NCI-H187 treated with DMSO at 0.1 percent for 48 hours (cell line): ENCODE results near the gene GSTT4.
"Not testable (repeated sequence)": the region's sequence is repeated elsewhere in the genome, so short reads cannot be mapped to it uniquely, and the experiment has no call there.

Experiments used
- DNase-seq: peaks from one replicate; lab custom pipeline; 2025; lab: John Stamatoyannopoulos, UW

GSTT4 gene

DNA sequence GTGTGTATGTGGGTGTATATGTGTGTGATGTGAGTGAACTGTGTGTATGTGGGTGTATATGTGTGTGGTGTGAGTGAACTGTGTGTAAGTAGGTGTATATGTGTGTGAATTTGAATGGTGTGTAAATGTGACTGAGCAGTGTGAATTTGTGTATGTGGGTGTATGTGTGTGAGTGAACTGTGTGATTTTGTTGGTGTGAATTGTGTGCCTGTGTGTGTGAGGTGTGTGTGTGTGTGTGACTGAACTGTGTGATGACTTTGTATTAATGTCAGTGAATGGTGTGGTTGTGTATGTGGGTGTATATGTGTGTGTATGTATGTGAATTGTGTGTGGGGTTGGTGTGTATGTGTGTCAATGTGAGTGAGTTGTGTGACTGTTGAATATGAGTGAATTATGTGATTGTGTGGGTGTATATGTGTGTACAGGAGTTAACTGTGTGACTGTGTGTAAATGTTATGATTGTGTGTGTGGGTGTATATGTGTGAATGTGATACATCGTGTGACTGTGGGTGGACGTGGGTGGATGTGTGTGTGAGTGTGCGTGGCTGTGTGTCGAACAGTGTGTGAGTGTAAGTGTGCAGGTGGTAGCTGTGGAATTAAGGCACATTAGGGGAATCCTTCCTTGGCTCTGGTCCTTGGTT, 18.6 kb downstream of the GSTT4 start:
- DNase-seq, result not testable (repeated sequence)

DNA sequence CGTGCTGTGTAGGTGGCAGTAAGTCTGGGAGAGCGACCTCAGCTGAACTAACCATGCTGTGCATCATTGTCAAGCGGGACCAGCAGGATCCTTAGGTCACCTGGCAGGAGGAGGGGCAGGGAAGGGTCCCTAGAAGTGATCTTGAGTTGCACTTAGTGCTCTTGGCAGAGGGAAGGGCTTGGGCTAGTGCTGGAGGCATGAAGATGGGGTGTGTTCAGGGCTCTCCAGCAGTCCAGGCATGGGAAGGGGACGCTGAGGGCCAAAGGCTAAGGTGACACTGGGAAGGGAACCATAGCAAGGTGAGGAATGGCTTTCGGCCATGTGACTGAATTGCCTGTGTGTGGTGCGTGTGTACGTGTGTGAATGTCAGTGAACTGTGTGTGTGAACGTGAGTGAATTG, 19.2 kb downstream of the GSTT4 start:
- not testable (repeated sequence) for DNase-seq

DNA sequence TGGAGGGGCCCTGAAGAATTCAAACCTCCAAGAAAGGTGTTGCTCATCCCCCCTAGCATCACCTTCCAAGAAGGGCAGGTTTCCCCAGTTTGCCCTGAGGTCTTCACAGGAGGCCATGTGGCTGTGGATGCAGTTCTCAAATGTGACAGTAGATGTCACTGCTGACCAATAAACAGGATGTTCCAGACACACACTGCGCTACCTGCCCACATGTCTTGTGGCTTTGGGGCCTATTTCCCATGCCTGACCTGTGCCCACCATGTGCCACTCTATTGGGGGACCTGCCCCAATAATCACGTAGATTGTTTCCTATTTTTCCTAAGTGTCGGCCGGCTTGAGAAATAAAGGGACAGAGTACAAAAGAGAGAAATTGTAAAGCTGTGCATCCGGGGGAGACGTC, 20.8 kb downstream of the GSTT4 start:
- no peak for DNase-seq

DNA sequence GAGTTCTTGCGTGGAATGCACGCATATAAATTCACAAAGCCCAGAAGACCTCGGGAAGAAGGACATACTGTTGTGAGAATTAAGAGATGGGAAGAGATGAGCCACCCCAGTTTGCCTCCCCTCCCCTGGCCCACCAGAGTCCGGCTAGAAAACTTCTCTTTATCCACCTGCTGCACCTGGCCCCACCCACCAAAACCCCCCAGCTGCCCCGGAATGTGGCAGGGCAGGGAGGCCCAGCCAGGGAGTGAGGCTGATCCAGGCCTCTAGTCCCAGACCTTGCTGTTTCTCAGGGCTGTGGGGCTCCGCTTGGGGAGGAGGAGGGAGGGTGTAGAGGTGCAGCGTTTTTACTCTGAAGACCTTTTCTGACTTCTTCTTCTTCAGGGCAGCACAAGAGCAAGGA, 24.7 kb downstream of the GSTT4 start:
- not testable (repeated sequence) for DNase-seq

DNA sequence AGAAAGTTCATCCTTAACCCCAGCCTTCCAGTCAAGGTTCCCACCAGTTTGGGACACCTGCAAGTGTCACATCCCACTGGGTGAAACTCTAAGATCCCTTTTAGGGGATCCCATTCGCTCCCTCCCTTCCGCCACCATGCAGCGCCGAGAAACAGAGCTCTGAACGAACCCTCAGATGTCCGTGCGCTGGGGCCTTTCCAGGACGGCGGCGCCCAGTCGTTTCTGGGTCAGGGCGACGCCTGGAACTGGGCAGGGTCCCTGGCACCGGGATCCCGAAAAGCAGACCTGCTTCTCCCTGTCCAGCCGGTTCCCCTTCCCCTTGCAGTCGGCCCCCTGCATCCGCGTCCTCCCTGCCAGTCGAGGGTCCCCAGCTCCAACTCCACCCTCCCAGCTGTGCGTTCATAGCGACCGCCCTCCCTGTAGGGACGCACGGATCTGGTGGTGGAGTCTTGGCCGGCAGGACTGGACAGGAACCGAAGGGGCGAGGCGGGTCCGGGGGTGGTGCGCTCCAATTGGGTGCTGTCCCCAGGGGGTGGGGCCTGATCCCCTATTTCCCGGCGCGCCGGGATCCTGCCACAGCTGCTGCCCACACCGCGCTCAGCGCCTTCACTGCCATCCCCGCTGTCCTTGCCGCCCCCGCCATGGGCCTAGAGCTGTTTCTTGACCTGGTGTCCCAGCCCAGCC, 25.6 kb downstream of the GSTT4 start, which contains the start of gene GSTT2:
GSTT2 (plus strand) TSS at position 578 of the 684 bp plus-strand sequence.
- DNase-seq, result not testable (repeated sequence)

DNA sequence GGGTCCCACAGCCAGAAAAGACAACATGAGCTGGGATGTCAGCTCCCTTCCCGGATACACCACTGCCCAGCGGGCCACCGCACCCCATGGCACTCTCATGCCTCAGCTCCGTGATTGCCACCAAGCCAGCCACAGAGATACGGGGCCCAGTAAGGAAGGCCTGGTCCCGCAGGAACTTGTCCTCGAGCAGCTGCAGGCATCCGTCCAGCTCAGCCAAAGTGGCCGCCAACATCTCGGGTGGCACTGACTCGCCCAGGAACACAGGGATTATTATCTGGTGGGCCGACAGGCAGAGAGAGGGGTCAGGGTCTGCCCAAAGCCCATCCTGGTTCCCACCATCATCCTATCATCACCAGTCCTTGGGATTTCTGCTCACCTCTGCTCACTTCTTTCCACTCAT, 27.9 kb downstream of the GSTT4 start:
- not testable (repeated sequence) for DNase-seq

DNA sequence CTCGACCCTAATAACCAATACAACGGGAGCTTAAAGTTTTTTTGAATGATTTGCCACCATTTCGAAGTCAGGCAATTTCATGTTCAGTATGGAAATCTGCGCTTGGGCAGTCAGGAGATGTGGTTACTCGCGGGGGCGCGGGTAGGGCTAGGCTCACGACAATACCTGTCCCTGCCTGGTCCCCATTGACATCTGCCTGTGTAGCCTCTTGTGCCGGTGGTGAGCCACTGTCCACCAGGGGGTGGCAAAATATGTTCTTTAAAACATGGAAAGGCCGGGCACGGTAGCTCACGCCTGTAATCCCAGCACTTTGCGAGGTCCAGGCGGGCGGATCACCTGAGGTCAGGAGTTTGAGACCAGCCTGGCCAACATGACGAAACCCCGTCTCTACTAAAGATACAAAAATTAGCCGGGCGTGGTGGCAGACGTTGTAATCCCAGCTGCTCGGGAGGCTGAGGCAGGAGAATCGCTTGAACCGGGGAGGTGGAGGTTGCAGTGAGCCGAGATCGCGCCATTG, 30.4 kb downstream of the GSTT4 start:
- not testable (repeated sequence) for DNase-seq

DNA sequence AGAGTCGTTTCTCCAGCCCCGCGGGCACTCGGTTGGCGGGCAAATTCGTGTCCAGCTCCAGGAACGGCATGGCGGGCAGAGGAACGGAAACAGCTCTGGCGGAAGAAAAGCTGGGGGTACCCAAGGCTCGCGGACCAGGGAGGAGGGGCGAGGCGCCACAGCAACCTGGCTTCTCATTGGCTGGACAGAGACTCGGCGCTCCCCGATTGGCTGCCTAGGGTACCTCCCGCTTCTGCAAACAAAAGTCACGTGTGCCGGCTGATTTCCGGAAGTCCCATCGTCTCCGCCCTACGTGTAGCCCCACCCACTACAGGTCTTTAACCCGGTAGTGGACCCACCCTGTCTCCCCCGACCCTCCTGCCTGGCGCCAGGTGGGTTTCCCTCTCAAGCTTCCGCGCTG, 30.9 kb downstream of the GSTT4 start, which contains the start of gene DDT:
DDT (minus strand) TSS at position 97 of the 400 bp plus-strand sequence; CDS start at position 70, 27 bp downstream.
- not testable (repeated sequence) for DNase-seq

DNA sequence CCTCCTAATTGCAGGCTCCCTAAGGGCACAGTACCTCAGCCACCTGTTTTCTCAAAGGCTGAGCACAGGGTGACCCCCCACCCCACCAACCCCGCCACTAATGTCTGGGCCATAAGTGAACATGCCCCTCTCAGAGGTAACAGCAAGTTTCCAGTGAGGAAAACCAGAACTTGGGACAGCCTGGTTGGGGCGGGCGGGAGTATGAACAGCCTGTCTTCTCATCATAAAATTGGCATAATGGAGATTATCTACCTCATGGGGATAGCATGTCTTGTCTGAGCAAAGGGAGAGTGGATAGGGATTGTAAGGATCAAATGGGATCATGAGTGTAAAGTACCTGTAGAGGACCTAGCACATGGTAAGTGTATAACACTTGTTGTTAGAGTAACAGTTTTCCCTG, 33.3 kb downstream of the GSTT4 start:
- DNase-seq, result not testable (repeated sequence)

DNA sequence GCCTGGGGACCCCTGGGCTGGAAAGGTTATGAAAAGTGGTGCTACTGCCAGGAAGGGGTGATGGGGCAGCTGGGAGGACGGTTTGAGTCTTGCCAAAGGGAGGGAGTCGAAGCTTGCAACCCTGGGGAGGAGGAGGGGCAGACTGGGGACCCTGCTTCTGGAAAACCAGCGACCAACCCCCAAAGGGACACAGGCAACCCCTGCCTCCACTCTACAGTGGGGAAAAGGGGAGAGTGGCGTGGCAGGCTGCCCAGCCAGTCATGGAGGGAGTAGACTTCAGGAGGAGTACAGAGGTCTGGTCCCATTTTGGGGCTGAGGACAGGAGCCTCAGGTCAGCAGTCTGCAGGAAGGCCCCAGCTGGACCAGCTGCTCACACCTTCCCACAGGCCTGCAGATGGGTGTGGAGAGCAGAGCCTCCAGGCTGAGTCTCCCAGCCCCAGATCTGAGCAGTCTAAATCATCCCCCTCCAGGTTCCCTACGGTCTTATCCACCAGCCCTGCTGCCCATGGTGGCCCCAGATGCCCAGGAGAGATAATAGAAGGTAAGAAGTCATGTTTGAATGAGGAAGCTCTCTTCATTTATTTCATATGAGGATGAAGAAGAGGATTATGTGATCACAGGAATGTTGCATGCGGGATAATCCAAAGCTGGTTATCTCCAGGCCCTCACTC, 34.3 kb downstream of the GSTT4 start:
- DNase-seq, result no peak

DNA sequence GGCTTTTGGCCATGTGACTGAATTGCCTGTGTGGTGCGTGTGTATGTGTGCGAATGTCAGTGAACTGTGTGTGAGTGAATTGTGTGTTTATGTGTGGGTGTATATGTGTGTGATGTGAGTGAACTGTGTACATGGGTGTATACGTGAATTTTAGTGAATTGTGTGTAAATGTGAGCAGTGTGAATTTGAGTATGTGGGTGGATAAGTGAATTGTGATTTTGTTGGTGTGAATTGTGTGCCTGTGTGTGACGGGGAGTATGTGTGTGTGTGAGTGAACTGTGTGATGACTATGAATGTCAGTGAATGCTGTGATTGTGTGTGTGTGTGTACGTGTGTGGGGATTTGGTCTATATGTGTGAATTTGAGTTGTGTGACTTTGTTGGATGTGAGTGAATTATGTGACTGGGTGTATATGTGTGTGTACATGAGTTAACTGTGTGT, 35.0 kb downstream of the GSTT4 start:
- DNase-seq, result no peak

DNA sequence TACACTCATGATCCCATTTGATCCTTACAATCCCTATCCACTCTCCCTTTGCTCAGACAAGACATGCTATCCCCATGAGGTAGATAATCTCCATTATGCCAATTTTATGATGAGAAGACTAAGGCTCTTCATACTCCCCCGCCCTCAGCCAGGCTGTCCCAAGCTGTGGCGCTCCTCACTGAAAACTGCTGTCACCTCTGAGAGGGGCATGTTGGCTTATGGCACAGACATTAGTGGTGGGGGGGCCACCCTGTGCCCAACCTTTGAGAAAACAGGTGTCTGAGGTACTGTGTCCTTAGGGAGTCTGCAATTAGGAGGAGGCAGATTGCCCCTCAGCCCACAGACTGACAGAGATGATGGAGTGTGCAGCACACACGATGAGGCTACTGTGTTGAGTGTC, 36.2 kb downstream of the GSTT4 start:
- DNase-seq, result no peak

DNA sequence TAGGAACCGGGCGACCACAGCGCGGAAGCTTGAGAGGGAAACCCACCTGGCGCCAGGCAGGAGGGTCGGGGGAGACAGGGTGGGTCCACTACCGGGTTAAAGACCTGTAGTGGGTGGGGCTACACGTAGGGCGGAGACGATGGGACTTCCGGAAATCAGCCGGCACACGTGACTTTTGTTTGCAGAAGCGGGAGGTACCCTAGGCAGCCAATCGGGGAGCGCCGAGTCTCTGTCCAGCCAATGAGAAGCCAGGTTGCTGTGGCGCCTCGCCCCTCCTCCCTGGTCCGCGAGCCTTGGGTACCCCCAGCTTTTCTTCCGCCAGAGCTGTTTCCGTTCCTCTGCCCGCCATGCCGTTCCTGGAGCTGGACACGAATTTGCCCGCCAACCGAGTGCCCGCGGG, 38.7 kb downstream of the GSTT4 start, which contains the start of gene DDTL:
DDTL (plus strand) TSS at position 321 of the 400 bp plus-strand sequence; CDS start at position 348, 27 bp downstream.
- not testable (repeated sequence) for DNase-seq

DNA sequence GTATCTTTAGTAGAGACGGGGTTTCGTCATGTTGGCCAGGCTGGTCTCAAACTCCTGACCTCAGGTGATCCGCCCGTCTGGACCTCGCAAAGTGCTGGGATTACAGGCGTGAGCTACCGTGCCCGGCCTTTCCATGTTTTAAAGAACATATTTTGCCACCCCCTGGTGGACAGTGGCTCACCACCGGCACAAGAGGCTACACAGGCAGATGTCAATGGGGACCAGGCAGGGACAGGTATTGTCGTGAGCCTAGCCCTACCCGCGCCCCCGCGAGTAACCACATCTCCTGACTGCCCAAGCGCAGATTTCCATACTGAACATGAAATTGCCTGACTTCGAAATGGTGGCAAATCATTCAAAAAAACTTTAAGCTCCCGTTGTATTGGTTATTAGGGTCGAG, 39.2 kb downstream of the GSTT4 start:
- DNase-seq, result not testable (repeated sequence)

DNA sequence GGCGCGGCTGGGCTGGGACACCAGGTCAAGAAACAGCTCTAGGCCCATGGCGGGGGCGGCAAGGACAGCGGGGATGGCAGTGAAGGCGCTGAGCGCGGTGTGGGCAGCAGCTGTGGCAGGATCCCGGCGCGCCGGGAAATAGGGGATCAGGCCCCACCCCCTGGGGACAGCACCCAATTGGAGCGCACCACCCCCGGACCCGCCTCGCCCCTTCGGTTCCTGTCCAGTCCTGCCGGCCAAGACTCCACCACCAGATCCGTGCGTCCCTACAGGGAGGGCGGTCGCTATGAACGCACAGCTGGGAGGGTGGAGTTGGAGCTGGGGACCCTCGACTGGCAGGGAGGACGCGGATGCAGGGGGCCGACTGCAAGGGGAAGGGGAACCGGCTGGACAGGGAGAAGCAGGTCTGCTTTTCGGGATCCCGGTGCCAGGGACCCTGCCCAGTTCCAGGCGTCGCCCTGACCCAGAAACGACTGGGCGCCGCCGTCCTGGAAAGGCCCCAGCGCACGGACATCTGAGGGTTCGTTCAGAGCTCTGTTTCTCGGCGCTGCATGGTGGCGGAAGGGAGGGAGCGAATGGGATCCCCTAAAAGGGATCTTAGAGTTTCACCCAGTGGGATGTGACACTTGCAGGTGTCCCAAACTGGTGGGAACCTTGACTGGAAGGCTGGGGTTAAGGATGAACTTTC, 44.0 kb downstream of the GSTT4 start, which contains the start of gene GSTT2B:
GSTT2B (minus strand) TSS at position 112 of the 688 bp plus-strand sequence; CDS start at position 48, 64 bp downstream.
- DNase-seq, result not testable (repeated sequence)

DNA sequence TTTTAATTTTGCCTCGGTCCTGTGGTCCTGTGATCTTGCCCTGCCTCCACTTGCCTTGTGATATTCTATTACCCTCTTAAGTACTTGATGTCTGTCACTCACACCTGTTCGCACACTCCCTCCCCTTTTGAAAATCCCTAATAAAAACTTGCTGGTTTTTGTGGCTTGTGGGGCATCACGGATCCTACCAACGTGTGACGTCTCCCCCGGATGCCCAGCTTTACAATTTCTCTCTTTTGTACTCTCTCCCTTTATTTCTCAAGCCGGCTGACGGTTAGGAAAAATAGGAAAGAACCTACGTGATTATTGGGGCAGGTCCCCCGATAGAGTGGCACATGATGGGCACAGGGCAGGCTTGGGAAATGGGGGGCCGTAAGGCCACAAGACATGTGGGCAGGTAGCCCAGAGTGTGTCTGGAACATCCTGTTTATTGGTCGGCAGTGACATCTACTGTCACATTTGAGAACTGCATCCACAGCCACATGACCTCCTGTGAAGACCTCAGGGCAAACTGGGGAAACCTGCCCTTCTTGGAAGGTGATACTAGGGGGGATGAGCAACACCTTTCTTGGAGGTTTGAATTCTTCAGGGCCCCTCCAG, 48.9 kb downstream of the GSTT4 start:
- not testable (repeated sequence) for DNase-seq

DNA sequence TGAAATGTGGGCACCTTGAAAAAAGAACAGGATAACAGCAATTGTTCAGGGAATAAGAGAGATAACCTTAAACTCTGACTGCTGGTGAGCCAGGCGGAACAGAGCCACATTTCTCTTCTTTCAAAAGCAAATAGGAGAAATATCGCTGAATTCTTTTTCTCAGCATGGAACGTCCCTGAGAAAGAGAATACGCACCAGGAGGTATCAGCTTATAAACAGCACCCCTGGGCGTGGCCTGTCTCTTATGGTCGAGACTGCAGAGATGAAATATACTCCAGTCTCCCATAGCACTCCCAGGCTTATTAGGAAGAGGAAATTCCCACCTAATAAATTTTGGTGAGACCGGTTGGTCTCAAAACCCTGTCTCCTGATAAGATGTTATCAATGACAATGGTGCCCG, 49.4 kb downstream of the GSTT4 start:
- DNase-seq, result not testable (repeated sequence)

DNA sequence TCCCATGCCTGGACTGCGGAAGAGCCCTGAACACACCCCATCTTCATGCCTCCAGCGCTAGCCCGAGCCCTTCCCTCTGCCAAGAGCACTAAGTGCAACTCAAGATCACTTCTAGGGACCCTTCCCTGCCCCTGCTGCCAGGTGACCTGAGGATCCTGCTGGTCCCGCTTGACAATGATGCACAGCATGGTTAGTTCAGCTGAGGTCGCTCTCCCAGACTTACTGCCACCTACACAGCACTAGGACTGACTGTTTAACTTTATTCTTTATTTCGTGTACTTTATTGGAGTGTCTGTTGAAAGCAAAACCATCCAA, 50.3 kb downstream of the GSTT4 start:
- DNase-seq, result not testable (repeated sequence)

DNA sequence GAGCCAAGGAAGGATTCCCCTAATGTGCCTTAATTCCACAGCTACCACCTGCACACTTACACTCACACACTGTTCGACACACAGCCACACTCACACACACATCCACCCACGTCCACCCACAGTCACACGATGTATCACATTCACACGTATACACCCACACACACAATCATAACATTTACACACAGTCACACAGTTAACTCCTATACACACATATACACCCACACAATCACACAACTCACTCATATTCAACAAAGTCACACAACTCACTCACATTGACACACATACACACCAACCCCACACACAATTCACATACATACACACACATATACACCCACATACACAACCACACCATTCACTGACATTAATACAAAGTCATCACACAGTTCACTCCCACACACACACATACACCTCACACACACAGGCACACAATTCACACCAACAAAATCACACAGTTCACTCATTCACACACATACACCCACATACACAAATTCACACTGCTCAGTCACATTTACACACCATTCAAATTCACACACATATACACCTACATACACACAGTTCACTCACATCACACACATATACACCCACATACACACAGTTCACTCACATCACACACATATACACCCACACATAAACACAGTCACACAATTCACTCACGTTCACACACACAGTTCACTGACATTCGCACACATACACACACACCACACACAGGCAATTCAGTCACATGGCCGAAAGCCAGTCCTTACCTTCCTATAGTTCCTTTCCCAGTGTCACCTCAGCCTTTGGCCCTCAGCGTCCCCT, 50.9 kb downstream of the GSTT4 start:
- DNase-seq, result not testable (repeated sequence)

DNA sequence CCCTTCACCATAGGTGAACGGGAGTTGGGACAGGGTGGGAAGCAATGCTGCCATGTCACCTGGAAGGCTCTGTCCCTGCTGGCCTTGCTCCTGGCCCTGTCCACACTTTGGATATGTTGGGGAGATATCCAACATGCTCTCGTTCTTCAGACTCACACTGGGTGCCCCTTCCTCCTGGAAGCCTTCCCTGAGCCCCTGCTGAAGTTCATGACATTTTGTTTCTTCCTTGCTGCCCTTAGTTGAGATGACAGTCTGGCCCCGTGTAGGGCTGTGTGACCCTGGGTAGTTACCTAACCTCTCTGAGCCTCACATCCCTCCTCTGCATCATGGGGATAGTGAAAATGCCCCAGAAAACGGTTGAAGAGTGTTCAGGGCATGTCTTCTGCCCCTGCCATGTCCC, 51.8 kb downstream of the GSTT4 start:
- DNase-seq, result not testable (repeated sequence)
